GM18498 (cell line): ENCODE data around the gene FAM89B.

Experiments used
- ATAC-seq: cut with Tn5 transposase; IDR thresholded peaks from one replicate; pipeline ENCODE4 v1.9.1; 2021; ENCODE audit warnings: mild to moderate bottlenecking, moderate library complexity; ENCODE audit not compliant: unreplicated experiment

The FAM89B gene

DNA sequence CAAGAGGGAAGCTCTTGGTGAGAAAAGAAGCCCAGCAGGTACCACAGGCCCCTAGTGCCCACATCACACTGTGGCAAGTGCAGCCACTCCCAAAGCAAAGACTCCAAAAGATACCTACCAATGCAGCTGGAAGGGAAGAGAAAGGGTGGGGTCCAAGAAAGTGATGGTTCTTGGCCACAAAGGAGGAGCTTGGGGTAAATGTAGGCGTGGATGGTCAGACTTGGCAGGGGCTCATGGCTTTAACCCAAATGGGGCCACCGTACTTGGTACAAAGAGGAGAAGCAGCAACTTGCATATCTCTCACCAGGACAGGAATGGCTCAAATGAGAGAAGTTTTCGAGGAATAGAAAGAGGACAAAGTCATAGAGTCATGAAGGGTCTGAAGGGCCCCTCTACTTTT is 36.9 kb downstream of the FAM89B start:
- ATAC-seq, result no peak

- no peak for ATAC-seq
These were observed 37.3 kb downstream of the FAM89B start for GRCh38 chr11:65609665-65610064.

DNA sequence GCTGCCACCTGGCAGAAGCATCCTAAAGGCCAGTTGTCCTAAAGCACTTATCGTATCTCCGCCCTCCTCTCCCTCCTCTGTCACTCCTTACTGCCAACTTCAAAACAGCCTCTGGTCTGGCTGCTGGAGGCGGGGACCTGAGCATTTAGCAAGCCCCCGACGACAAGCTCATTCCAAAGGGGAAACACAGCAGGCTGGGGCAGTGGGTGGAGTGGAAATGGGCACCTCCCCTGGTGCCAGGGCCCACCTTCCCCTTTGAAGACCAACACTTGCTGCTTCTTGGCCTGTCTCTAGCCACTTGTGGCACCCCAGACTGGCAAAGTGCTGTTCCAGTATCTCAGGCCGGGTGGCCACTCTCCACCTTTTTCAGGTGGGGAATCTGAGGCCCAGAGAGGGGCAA is 38.1 kb downstream of the FAM89B start:
- ATAC-seq, result no peak

GRCh38 chr11:65611028-65611757 is 38.9 kb downstream of the FAM89B start:
- no peak for ATAC-seq

- no peak for ATAC-seq
These were observed 39.6 kb downstream of the FAM89B start for GRCh38 chr11:65611758-65612603.

- ATAC-seq, result no peak
These were observed 40.4 kb downstream of the FAM89B start for GRCh38 chr11:65612691-65613090.

DNA sequence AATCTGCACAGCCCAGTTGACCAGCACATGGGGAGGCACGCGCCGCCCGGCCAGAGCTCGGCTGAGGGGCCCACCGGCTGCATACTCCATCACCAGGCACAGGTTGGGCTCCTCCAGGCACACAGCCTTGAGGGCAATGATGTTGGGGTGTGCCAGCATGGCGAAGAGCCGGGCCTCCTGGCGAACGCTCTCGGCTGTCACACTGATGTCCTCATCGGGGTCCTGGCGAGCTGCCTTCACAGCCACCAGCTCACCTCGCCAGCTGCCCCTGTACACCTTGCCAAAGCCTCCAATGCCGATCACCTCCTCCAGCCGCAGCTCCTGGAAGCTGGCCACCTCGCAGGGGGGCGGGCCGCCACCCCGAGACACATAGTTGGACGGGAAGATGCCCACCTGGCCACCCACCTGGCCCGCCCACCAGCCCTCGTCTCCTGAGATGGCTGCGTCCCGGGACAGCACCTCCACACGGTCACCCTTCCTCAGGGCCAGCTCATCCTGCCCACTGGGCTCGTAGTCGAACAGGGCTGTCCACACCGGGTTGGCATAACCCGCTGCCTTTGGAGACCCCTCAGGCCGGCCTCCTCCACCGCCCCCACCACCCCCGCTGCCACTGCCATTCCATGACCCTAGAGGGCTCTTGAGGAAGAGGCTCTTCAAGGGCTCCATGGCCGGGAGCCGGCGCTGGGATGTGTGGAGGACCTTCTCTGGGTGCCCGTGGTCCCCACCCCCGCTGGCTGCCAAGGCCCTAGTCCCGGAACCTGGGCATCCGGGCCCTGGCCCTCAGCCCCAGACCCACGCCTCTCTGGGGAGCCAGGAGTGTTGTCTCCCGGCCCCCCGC is 41.0 kb downstream of the FAM89B start:
- ATAC-seq, result no peak

DNA sequence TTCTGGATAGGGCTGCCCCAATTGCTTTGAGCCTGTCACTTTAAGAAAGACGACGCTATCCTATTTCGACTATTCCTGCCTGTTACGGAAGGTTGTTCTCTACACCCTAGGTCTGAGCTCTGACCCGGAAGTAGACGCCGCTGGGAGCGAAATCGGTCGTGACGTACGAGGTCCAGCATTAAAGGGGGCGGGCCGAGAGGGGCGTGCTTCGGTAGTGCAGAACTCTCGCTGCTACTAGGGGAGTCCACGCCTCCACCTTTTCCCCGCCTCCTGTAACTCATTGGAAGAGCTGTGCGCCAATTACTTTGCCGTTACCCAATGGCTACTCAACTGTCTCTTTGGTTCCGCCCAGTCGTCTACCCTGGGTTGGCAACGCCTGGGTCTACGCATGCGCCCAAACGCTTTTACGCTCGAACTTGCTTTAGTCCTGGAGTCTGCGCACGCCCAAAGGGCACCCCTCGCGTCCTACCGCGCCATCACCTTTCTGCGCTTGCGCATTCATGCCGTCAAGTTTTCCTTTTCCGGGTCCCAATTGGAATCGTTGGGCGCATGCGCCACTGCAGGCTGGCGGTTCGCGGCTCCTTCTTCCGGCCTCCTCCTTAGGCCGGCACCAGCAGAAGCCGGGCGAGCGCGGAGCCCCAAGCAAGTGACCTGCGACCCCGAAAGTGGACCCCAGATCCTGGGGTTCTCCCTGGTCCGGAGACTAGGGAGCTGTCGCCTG is 43.1 kb downstream of the FAM89B start, which contains the start of gene PCNX3:
TSS of gene PCNX3 (plus strand) at position 548 of the 721 bp plus-strand sequence. CDS start 536 bp downstream, outside the sequence.
- ATAC-seq, result peak; percentile 82

GRCh38 chr11:65615950-65616574 is 43.7 kb downstream of the FAM89B start:
- ATAC-seq, result peak; percentile 2

DNA sequence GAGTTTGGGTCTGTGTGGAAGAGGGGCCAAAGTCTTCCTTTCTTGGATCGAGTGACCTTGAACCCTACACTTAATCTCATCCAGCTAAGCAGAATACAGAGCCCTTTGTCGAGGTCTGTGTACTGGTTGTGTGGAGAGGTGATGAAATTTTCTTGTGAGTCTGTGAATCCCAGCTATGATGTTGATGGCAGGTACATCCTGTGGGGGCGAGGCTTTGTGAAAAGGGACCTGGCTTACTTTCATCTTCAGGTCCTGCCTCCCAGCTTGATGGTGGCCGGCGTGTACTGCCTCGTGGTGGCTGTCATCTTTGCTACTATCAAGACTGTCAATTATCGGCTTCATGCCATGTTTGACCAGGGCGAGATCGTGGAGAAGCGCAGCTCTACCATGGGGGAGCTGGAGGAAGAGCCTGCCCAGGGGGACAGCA is 44.2 kb downstream of the FAM89B start:
- no peak for ATAC-seq

GRCh38 chr11:65617136-65617850 is 45.0 kb downstream of the FAM89B start:
- ATAC-seq, result no peak

GRCh38 chr11:65617990-65618751 is 45.8 kb downstream of the FAM89B start:
- no peak for ATAC-seq

DNA sequence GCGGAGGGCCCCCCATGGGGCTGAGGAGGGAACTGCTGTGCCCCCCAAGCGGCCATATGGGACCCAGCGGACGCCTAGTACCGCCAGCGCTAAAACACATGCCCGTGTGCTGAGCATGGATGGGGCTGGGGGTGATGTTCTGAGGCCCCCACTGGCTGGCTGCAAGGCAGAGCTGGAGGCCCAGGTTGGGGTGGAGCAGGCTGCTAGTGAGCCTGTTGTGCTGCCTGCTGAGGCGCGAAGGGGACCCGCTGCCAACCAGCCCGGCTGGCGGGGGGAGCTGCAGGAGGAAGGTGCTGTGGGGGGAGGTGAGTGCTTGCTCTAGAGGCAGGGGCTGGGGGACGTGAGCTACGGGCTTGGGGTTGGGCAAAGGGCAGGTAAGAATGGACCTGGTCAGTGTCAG is 46.4 kb downstream of the FAM89B start:
- no peak for ATAC-seq

DNA sequence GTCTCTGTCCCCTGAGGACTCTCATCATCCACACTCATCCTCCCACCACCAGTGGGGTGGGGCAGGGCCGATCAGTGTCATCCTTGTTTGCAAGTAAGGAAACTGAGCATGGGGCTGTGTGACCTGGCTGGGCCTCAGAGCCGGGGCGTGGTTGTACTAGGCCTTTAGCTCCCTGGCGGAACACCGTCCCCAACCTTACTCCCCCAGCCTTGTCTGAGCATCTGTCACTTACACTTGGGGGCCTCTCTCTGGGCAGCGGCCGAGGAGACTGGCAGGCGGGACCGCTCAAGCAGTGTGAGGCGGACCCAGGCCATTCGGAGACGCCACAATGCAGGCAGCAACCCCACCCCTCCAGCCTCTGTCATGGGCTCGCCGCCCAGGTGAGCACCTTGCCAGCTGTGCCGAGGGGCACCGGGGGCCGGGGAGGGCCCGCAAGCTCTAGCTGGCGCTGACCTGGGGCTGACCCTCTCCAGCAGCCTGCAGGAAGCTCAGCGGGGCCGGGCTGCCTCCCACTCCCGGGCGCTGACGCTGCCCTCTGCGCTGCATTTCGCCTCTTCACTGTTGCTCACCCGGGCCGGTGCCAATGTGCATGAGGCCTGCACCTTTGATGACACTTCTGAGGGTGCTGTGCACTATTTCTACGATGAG is 47.1 kb downstream of the FAM89B start:
- ATAC-seq, result no peak

- ATAC-seq, result no peak
These were observed 48.3 kb downstream of the FAM89B start for GRCh38 chr11:65620666-65621065.

DNA sequence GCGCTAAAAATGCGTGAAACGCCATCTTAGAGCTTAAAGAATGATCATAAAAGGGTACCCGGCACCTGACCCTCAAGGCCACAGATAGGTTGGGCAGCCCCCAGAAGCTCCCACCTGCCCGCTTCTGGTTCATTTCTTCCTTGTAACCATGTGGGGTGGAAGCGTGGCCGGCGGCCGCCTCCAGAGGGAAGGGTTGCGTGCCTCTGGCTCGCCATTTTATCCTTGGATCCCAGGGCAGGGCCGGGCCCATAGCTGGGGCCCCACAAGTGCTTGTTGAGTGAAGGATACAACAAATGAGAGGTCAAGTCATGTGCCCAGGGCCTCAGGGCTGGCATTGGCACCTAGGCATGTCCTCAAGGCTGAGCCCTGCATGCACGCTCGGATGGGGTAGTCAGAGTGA is 49.1 kb downstream of the FAM89B start:
- no peak for ATAC-seq

GRCh38 chr11:65622011-65622410 is 49.7 kb downstream of the FAM89B start:
- ATAC-seq, result no peak

- ATAC-seq, result no peak
These were observed 50.8 kb downstream of the FAM89B start for GRCh38 chr11:65623177-65623576.
